ENCODE results near the gene SDK1. TPM values are rescaled to one million over a fixed set of nuclear protein-coding genes. Genes with fewer than 3 reads are reported as not detected.
A peak's percentile ranks its signal among the peaks of the same experiment; 100 is the strongest.

SDK1 gene
- total and polyA plus RNA-seq, 2 donors (not counting 3 experiments of a cell fraction or from before 2014, with no cell fraction given): 1.6 to 3.9 TPM

- dilution Hi-C loops (cut with MboI; ENCODE audit: extremely low pct_ligation_motif_present, low sequenced_read_pairs): no loop called here
- Histone ChIP-seq H3K4me3 (replicated peaks in 1 of 3; ENCODE audit: insufficient read depth in 1 of 3, low read depth in 1 of 3, low read length in 3 of 3) (no peak overlapping the region), H3K9ac (replicated peaks; ENCODE audit: extremely low read depth, insufficient read depth, low read length) (no peak overlapping the region), H3K27ac (ENCODE audit: insufficient read depth, low read depth, low read length) (no peak overlapping the region), H3K79me2 (ENCODE audit: control insufficient read depth, insufficient read depth, low read length) (no peaks in the 10 kb centered on the region), H3K9me3 (replicated peaks; ENCODE audit: control insufficient read depth, insufficient read depth, low read length) (no peaks in the 10 kb centered on the region), H2AFZ (ENCODE audit: low read depth, low read length) (no peak overlapping the region), H3K36me3 (ENCODE audit: control insufficient read depth in 2 of 2, extremely low read depth in 1 of 2, insufficient read depth in 2 of 2, low read length in 2 of 2) (no peaks in the 10 kb centered on the region), H3K9me1 (replicated peaks; ENCODE audit: control insufficient read depth, extremely low read depth, insufficient read depth, low read length) (no peaks in the 10 kb centered on the region), H3K4me1 (ENCODE audit: control insufficient read depth, extremely low read depth, insufficient read depth, low read length) (no peaks in the 10 kb centered on the region), H3K4me2 (ENCODE audit: insufficient read depth, low read length) (no peak overlapping the region), H3K27me3 (ENCODE audit: control insufficient read depth in 2 of 2, insufficient read depth in 2 of 2, low read length in 2 of 2) (no peaks in the 10 kb centered on the region), H4K20me1 (replicated peaks; ENCODE audit: control insufficient read depth, extremely low read depth, insufficient read depth, low read length) (no peaks in the 10 kb centered on the region)
- POLR2A ChIA-PET: no interaction called here
- intact Hi-C loops (cut with micrococcal nuclease): no loop called here
- BruUV-seq (replicated peaks): no TSS peak
- FAIRE-seq (peak; percentile 12), DNase-seq (ENCODE audit: low read depth, low spot score) (no peak)
- no peak for TF ChIP-seq MAX (IDR thresholded peaks at IDR 0.05; ENCODE audit: insufficient read depth, insufficient read length)
- no peak for TF ChIP-seq GATA2 (IDR thresholded peaks at IDR 0.05; ENCODE audit: insufficient read depth, insufficient read length, low read depth, low read length)
- no peak for TF ChIP-seq POLR2A (IDR thresholded peaks at IDR 0.05; ENCODE audit: low read depth, low read length)
- TF ChIP-seq EZH2 (IDR thresholded peaks at IDR 0.05; ENCODE audit: borderline replicate concordance, low read depth, low read length, severe bottlenecking): no peak
- CTCF ChIA-PET: no interaction called here
Observed at GRCh38 chr7:3942276-3942675, 641.2 kb downstream of the SDK1 start.

GRCh38 chr7:3942816-3943745 lies 642.0 kb downstream of the SDK1 start:
- no peak overlapping the region for H3K9ac ChIP-seq (replicated peaks; ENCODE audit: extremely low read depth, insufficient read depth, low read length)
- H2AFZ ChIP-seq (ENCODE audit: low read depth, low read length): no peak overlapping the region
- H3K9me3 ChIP-seq (replicated peaks; ENCODE audit: control insufficient read depth, insufficient read depth, low read length): no peaks in the 10 kb centered on the region
- intact Hi-C loops (cut with micrococcal nuclease) (no loop called here), dilution Hi-C loops (cut with MboI; ENCODE audit: extremely low pct_ligation_motif_present, low sequenced_read_pairs) (no loop called here)
- no peaks in the 10 kb centered on the region for H4K20me1 ChIP-seq (replicated peaks; ENCODE audit: control insufficient read depth, extremely low read depth, insufficient read depth, low read length)
- DNase-seq (ENCODE audit: low read depth, low spot score): no peak
- H3K27me3 ChIP-seq (ENCODE audit: control insufficient read depth in 2 of 2, insufficient read depth in 2 of 2, low read length in 2 of 2): no peaks in the 10 kb centered on the region
- ChIA-PET CTCF (interaction anchor here (1.3 kb wide), 1 partner anchor 10 kb away, joined by 3 read pairs; no protein-coding TSS in a partner anchor), POLR2A (no interaction called here)
- no peaks in the 10 kb centered on the region for H3K4me1 ChIP-seq (ENCODE audit: control insufficient read depth, extremely low read depth, insufficient read depth, low read length)
- H3K27ac ChIP-seq (ENCODE audit: insufficient read depth, low read depth, low read length): no peak overlapping the region
- TF ChIP-seq POLR2AphosphoS5 (IDR thresholded peaks at IDR 0.05; ENCODE audit: insufficient read depth, low read depth, low read length): no peak
- TF ChIP-seq FOS (IDR thresholded peaks at IDR 0.05; ENCODE audit: borderline replicate concordance, insufficient read depth, low read length): no peak
- TF ChIP-seq EZH2 (IDR thresholded peaks at IDR 0.05; ENCODE audit: borderline replicate concordance, low read depth, low read length, severe bottlenecking): no peak
- TF ChIP-seq MAX (IDR thresholded peaks at IDR 0.05; ENCODE audit: insufficient read depth, insufficient read length): no peak
- TF ChIP-seq GATA2 (IDR thresholded peaks at IDR 0.05; ENCODE audit: insufficient read depth, insufficient read length, low read depth, low read length): no peak
- no peak for TF ChIP-seq JUN (IDR thresholded peaks at IDR 0.05; ENCODE audit: borderline replicate concordance, insufficient read depth, insufficient read length, low read depth)
- TF ChIP-seq MYC (IDR thresholded peaks at IDR 0.05; ENCODE audit: low read depth, low read length): no peak
- no peak for TF ChIP-seq POLR2A (IDR thresholded peaks at IDR 0.05; ENCODE audit: low read depth, low read length)
- no peak for TF ChIP-seq CTCF (IDR thresholded peaks at IDR 0.05; ENCODE audit: extremely low read depth in 1 of 2, insufficient read depth in 1 of 2, low read depth in 1 of 2, low read length in 2 of 2)
- no peak for FAIRE-seq
- no peaks in the 10 kb centered on the region for H3K36me3 ChIP-seq (ENCODE audit: control insufficient read depth in 2 of 2, extremely low read depth in 1 of 2, insufficient read depth in 2 of 2, low read length in 2 of 2)
- H3K9me1 ChIP-seq (replicated peaks; ENCODE audit: control insufficient read depth, extremely low read depth, insufficient read depth, low read length): no peaks in the 10 kb centered on the region
- H3K4me3 ChIP-seq (replicated peaks in 1 of 3; ENCODE audit: insufficient read depth in 1 of 3, low read depth in 1 of 3, low read length in 3 of 3): no peak overlapping the region
- H3K4me2 ChIP-seq (ENCODE audit: insufficient read depth, low read length): no peak overlapping the region
- no peaks in the 10 kb centered on the region for H3K79me2 ChIP-seq (ENCODE audit: control insufficient read depth, insufficient read depth, low read length)
- no TSS peak for BruUV-seq (replicated peaks)

Measured in endothelial cell of umbilical vein (primary cell).